ELR (cell line): Measurements from ENCODE around the gene TRIP4.
"Not testable (repeated sequence)": the region's sequence is repeated elsewhere in the genome, so short reads cannot be mapped to it uniquely, and the experiment has no call there.

ENCODE experiments used
- DNase-seq: peaks from one replicate; pipeline ENCODE4 v3.0.0-alpha.2; 2015; ENCODE audit warnings: low read depth

Gene TRIP4

GRCh38 chr15:64387562-64388168, at the start of gene TRIP4:
TSS of gene TRIP4 (plus strand) at chr15:64387836. CDS start at chr15:64387864, 28 bp downstream.
- peak; percentile 96 for DNase-seq

- DNase-seq, result no peak
These were observed 47.3 kb upstream of the TRIP4 start for GRCh38 chr15:64340355-64340754.

- DNase-seq, result no peak
These were observed 45.7 kb upstream of the TRIP4 start for GRCh38 chr15:64341961-64342360.

DNA sequence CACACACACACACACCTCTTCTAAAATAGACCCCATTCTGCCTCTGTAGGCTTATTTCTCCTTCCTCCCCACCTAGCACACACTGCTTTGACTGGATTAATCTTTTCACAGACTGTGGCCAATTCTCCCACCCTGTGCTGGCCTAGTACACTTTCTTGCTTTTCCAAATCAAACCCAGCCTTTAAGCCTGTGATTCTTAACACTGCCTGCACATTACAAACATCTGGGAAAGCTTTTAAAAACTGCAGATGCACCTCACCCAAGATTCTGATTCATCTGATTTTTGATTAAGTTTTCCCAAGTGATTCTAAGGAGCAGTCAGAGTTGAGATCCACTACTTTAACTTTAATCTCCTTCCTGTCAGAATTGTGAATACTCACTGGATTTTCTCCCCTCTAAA, 44.4 kb upstream of the TRIP4 start:
- DNase-seq, result no peak

- peak; percentile 54 for DNase-seq
These were observed 43.8 kb upstream of the TRIP4 start for GRCh38 chr15:64343841-64344240.

GRCh38 chr15:64344651-64345294, 42.9 kb upstream of the TRIP4 start:
- peak; percentile 46 for DNase-seq

DNA sequence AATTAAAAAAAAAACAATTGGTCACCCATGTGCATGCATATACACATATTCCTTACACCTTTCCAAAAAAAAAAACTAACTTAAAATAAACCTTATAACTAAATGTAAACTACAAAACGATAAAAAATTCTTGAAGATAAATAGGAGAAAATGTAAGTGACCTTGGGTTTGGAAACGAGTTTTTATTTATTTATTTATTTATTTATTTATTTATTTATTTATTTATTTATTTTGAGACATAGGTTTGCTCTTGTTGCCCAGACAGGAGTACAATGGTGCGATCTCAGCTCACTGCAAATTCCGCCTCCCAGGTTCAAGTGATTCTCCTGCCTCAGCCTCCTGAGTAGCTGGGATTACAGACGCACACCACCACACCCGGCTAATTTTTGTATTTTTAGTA, 41.4 kb upstream of the TRIP4 start:
- DNase-seq, result not testable (repeated sequence)

DNA sequence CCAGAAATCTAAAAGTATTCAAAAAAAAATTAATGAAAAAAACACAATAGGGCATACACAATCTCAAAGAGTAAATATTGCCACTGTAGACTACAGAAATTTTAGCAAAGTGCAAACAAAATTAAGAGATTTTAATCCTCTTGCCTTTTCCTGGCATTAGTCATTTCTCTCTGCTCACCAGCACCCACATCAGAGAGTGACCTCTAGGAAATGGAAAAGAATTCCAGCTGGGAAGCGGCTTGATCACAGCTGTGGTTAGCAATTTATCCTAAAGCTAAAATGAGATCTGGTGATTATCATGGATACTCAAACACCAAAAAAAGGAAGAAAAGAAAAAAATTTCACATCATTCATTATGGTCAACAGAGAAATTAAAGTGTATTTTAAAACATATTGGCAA, 39.2 kb upstream of the TRIP4 start:
- DNase-seq, result peak; percentile 47

GRCh38 chr15:64349375-64349774, 38.3 kb upstream of the TRIP4 start:
- no peak for DNase-seq

DNA sequence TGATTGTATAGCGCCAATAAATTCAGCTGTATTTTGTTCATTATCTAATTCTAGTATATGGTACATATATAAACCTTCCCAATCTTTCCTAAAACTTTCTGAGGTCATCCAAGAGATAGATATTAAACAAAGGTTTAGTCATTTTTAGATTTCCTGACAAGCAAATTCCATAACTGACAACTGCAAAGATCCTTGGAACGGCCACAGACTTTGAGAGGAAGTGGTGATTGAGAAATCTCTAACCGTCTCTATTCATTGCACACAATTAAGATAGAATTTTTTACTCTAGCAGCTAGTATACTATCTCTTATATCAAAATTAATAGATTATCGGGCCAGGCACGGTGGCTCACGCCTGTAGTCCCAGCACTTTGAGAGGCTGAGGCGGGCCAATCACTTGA, 36.4 kb upstream of the TRIP4 start:
- peak; percentile 57 for DNase-seq

GRCh38 chr15:64354688-64355344, 32.8 kb upstream of the TRIP4 start:
- DNase-seq, result no peak

DNA sequence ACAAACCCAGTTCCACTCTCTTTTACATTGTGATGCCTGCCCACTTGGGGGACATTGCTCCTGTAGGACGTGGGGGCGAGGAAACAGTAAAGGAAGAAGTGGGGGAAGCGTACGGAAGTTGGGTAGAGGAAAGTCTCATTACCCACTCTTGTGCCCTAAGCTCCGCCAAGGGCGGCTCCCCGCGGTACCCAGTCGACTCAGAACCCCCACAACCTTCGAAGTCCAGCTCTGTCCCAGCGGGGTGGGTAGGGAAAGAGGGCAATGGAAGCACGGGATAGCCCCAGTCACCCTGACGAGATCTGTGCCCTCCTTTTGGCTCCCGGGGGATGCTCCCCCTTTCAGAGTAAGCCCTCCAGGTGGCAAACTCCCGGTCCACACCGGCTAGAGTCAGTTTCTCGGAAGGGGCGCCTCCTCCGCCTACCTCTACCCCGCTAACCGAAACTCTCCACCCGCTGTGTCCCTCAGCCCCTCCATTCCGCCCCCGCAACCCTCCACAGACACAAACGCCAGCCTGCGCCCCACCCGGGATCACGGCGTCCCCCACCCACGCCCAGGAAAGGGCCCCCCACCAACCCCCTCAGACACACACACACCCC, 32.2 kb upstream of the TRIP4 start:
- peak; percentile 40 for DNase-seq

DNA sequence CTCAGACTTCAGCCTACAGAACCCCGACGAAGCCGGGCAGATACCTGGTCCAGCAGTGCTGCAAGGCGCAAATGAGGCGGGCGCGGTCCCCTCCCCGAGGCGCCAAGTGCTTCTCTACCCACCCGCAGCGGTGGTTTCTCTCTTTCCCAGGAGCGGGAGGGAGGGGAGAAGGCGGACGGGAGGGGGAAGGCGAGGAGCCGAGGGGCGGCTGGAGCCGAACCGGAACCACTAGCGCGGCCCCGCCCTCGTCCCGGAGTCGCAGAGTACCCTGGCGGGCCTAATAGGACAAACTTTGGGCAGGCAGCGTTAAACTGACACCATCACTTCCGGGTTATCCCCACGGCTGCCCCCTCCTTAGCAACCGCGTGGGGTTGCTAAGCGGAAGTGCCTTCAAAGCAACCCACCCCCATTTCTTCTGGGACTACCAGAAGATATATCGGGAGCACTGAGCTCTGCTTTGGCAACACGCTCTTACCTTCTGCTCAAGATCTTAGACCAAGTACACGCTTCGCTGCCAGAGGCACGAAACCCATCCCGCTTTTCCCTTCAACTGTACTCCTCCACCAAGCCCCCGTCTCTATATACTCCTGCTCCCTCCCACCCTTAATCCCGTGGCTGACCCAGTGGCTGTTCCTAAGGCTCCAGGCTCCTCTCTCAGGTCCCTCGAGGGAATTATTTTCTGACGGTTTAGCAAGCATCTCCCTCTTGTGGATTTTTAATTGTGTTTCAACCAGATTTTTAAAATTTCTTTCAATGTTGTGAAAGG, 31.5 kb upstream of the TRIP4 start, which contains the start of gene CSNK1G1:
Gene CSNK1G1, minus strand, starts transcription at position 230 of the 766 bp plus-strand sequence. CDS start 55,674 bp downstream, outside the sequence.
- DNase-seq, result peak; percentile 97

DNA sequence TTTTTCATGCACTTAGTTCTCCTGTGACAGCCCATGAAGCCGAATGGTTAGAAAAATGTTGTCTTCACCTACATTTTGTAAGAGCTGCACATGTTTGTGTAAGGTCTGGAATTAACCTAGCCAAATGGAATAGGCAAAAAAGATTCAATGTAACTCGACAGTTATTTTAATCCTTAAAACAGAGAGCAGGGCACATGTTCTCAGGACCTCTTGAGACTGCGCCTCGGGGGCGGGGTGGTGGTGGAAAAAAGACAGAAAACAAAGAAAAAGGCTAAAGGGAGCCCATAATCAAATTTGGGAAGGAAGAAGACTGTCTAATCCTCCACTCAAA, 31.0 kb upstream of the TRIP4 start:
- DNase-seq, result no peak

DNA sequence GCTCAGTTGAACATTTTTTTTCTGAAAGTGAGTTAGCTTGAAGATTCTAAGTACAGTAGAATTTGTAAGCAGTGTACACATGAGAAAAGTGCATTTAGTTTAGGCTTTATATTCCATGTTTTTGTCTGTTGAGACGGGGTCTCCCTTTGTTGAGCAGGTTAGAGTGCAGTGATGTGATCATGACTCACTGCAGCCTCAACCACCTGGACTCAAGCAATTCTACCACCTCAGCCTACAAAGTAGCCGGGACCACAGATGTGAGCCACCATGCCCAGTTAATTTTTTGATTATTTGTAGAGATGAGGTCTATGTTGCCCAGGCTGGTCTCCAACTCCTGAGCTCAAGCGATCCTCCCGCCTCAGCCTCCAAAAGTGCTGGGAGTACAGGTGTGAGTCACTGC, 26.4 kb upstream of the TRIP4 start:
- no peak for DNase-seq

GRCh38 chr15:64369078-64369607, 18.5 kb upstream of the TRIP4 start:
- DNase-seq, result no peak

DNA sequence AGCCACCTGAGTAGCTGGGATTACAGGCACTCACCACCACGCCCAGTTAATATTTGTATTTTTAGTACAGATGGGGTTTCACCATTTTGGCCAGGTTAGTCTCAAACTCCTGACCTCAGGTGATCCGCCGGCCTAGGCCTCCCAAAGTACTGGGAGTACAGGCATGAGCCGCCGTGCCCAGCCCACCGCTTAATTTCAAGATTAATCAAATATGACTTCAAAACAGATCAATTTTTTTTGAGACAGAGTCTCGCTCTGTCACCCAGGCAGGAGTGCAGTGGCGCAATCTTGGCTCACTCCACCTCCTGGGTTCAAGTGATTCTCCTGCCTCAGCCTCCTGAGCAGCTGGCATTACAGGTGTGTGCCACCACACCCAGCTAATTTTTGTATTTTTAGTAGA, 16.3 kb upstream of the TRIP4 start:
- not testable (repeated sequence) for DNase-seq

DNA sequence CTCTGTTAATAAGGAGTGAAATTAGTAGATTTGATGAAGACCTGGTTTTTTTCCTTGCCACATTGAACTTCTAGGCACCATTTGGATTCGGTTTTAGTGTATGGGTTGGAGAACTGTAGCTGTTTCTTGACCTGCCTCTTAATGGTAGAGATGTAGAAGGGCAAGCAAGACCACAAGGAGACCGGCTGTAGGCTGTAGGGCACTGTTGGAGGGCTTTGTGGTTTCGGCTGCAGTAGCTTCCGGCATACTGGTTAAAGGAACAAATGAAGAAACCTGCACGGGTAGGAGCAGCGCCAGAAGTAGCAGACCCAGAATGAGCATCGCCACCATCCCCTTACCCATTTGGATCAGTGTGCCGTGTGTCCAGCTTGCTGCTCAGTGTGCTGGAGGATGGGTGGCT, 14.3 kb upstream of the TRIP4 start:
- DNase-seq, result no peak

DNA sequence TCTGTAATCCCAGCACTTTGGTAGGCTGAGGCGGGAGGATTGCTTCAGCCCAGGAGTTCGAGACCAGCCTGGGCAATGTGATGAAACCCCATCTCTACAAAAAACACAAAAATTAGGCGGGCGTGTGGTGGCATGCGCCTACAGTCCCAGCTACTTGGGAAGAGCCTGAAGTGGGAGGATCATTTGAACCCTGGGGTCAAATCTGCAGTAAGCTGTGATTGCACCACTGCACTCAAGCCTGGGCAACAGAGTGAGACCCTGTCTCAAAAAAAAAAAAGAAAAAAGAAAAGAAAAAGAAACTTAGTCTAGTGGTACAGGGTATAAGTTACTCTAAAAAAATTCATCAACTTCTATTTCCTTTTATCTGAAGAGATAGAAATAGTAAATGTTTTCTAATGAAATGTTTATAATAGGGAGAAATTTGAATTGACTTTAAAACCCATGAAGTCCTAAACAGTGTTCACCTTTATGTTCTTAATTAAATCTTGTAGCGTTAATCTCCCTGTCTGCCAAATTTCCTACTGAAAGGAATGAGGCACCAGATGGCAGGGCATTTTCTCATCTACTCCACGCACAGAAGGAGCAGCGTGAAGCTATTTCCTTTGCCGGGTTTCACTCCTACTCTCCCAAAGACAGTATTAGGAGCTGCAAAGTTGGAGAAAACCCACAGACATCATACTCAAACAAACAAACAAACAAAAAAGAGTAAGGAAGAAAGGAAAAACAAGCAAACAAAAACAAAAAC, 8.2 kb upstream of the TRIP4 start:
- peak; percentile 48 for DNase-seq

DNA sequence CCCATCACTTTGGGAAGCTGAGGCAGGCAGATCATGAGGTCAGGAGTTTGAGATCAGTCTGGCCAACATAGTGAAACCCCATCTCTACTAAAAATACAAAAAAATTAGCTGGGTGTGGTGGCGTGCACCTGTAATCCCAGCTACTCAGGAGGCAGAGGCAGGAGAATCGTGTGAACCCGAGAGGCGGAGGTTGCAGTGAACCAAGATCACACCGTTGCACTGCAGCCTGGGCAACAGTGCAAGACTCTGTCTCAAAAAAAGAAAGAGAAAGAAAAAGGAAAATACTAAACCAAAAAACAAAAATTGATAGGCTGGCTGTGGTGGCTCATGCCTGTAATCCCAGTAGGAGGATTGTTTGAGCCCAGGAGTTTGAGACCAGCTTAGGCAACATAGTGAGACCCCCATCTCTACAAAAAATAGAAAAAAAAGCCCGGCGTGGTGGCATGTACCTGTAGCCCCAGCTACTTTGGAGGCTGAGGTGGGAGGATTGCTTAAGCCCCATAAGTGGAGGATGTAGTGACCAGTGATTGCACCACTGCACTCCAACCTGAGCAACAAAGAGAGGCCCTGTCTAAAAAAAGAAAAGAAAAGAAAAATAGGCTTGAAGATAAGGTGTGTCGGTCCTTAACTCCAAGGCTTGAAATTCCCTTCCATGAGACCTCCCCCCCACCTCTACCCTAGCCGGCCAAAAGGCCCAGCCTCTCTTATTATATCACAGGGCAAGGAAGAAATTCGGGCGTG, 7.3 kb upstream of the TRIP4 start:
- DNase-seq, result not testable (repeated sequence)
